Ascending aorta (tissue), 2 donors: ENCODE measurements around the gene ATP8A2. TPM values are rescaled to one million over a fixed set of nuclear protein-coding genes. Genes with fewer than 3 reads are reported as not detected.

ENCODE experiments used
- DNase-seq, 2 donors: peaks; one replicate each; pipeline ENCODE4 v3.0.0-alpha.2; 2019; ENCODE audit warnings: low spot score in 2 of 2
- H3K27ac ChIP-seq, 2 donors: fragments of 200-600 bp; sonication (generic); one replicate each; pipeline ENCODE4 v1.5.1; 2016 to 2017; ENCODE audit warnings: mild to moderate bottlenecking in 1 of 2
- H3K27me3 ChIP-seq: fragments of 200-600 bp; sonication (generic); one replicate; pipeline ENCODE4 v1.5.1; 2017
- H3K36me3 ChIP-seq, 2 donors: fragments of 200-600 bp; sonication (generic); one replicate each; pipeline ENCODE4 v1.5.1; 2016
- H3K4me1 ChIP-seq, 2 donors: fragments of 200-600 bp; sonication (generic); one replicate each; pipeline ENCODE4 v1.5.1; 2016 to 2017; ENCODE audit warnings: mild to moderate bottlenecking in 1 of 2
- H3K4me3 ChIP-seq, 2 donors: fragments of 200-600 bp; sonication (generic); one replicate each; pipeline ENCODE4 v1.5.1; 2016 to 2017; ENCODE audit warnings: mild to moderate bottlenecking in 1 of 2
- H3K9me3 ChIP-seq, 2 donors: fragments of 200-600 bp; sonication (generic); one replicate each; pipeline ENCODE4 v1.5.1; 2016
- CTCF ChIP-seq, 3 experiments: fragments of 200-600 bp in 2 of 3; fragments of 450-650 bp in 1 of 3; sonication (generic) in 2 of 3; IDR thresholded peaks; one replicate each; pipeline ENCODE4 v1.5.1; 2016 to 2019; ENCODE audit warnings: antibody characterized with exemption in 3 of 3, mild to moderate bottlenecking in 1 of 3, moderate library complexity in 1 of 3
- intact Hi-C: fragments of 100-400 bp; cut with DNase I; formaldehyde crosslinking; loops from one replicate; pipeline ENCODE4 v1.15.1; 2023
- total RNA-seq: library from RNA; depleted of rRNA; stranded (reverse); fragments of >200 nt; gene quantifications from one replicate; pipeline ENCODE4 v1.1.0, GENCODE V29; 2016

ATP8A2 gene
- total RNA-seq, 1 donor from 2014 or later: under 0.01 TPM

GRCh38 chr13:25971459-25972145 is 599.8 kb downstream of the ATP8A2 start:
- Histone ChIP-seq H3K9me3 (no peaks in the 10 kb centered on the region), H3K27ac (no peak overlapping the region), H3K4me3 (no peak overlapping the region), H3K36me3 (no peaks in the 10 kb centered on the region), H3K27me3 (no peaks in the 10 kb centered on the region), H3K4me1 (no peaks in the 10 kb centered on the region)
- TF ChIP-seq CTCF (IDR thresholded peaks at IDR 0.05): no peak
- no peak for DNase-seq
- intact Hi-C loops: no loop called here

GRCh38 chr13:25973085-25973484 is 601.3 kb downstream of the ATP8A2 start:
- DNase-seq: no peak
- no peak for TF ChIP-seq CTCF (IDR thresholded peaks at IDR 0.05)
- Histone ChIP-seq H3K27ac (no peak overlapping the region), H3K36me3 (no peaks in the 10 kb centered on the region), H3K4me3 (no peak overlapping the region), H3K9me3 (no peaks in the 10 kb centered on the region), H3K4me1 (no peaks in the 10 kb centered on the region), H3K27me3 (no peaks in the 10 kb centered on the region)
- intact Hi-C loops: no loop called here

DNA sequence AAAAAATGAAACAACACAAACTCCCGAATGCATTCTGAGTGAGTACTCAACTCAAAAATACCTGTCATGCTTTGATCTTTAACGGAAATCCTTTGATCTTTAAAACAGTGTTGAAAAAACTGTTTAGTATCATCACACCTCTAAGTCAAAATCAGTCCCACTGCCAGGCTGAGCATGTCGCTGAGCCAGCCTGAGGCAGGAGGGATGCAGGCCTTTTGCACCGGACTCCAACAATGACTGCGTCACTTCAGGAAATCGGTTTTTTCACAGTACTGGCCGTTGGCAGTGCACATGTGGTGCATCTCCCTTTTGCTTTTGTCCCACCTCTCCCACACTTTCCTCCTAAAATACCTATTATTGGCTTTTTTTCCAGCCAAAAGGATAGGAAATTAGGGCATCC is 601.8 kb downstream of the ATP8A2 start:
- intact Hi-C loops: no loop called here

GRCh38 chr13:25977216-25977615 is 605.4 kb downstream of the ATP8A2 start:
- Histone ChIP-seq H3K4me3 (no peak overlapping the region), H3K27ac (no peak overlapping the region), H3K9me3 (no peaks in the 10 kb centered on the region), H3K27me3 (no peaks in the 10 kb centered on the region), H3K4me1 (no peaks in the 10 kb centered on the region), H3K36me3 (no peaks in the 10 kb centered on the region)
- intact Hi-C loops: no loop called here
- no peak for DNase-seq
- no peak for TF ChIP-seq CTCF (IDR thresholded peaks at IDR 0.05)

More for the DNA sequence above, 601.8 kb downstream of the ATP8A2 start:
- no peaks in the 10 kb centered on the region for H3K27me3 ChIP-seq
- no peak for TF ChIP-seq CTCF (IDR thresholded peaks at IDR 0.05)
- no peaks in the 10 kb centered on the region for H3K9me3 ChIP-seq
- H3K36me3 ChIP-seq: no peaks in the 10 kb centered on the region
- H3K27ac ChIP-seq: no peak overlapping the region
- H3K4me3 ChIP-seq: no peak overlapping the region
- H3K4me1 ChIP-seq: no peaks in the 10 kb centered on the region
- no peak for DNase-seq

DNA sequence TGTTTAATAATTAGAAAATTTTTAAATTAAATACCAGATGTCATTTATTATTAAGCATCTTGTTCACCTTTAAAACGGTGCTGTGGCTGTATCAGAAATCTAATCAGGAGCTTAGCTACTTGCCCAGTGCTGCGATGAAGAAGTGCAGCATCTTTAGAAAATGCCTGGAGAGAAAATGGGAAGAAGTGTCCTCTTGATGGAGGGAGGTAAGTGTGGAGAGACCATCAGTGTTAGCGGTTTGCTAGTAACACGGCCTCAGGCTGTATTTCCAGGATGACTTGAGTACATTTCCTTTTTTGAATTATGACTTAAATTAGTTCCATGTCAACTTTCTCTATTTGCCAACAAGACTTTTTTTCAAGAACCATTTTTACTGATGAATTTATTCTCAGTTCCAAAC is 605.9 kb downstream of the ATP8A2 start:
- DNase-seq: no peak
- TF ChIP-seq CTCF (IDR thresholded peaks at IDR 0.05): no peak
- Histone ChIP-seq H3K9me3 (no peaks in the 10 kb centered on the region), H3K27me3 (no peaks in the 10 kb centered on the region), H3K4me1 (no peaks in the 10 kb centered on the region), H3K27ac (no peak overlapping the region), H3K36me3 (no peaks in the 10 kb centered on the region), H3K4me3 (no peak overlapping the region)
- intact Hi-C loops: no loop called here

- Histone ChIP-seq H3K36me3 (no peaks in the 10 kb centered on the region), H3K9me3 (no peaks in the 10 kb centered on the region), H3K4me3 (no peak overlapping the region), H3K27ac (no peak overlapping the region), H3K27me3 (no peaks in the 10 kb centered on the region), H3K4me1 (no peaks in the 10 kb centered on the region)
- TF ChIP-seq CTCF (IDR thresholded peaks at IDR 0.05): no peak
- intact Hi-C loops: no loop called here
- DNase-seq: no peak
Observed at GRCh38 chr13:25978961-25979360, 607.2 kb downstream of the ATP8A2 start.
